Liver (tissue), 9 donors: ENCODE measurements around the gene PHOX2A. TPM values are rescaled to one million over a fixed set of nuclear protein-coding genes. Genes with fewer than 3 reads are reported as not detected.

Experiments
- DNase-seq: peaks from one replicate; pipeline ENCODE4 v3.0.0-alpha.2; 2017; ENCODE audit warnings: low spot score
- H3K27ac ChIP-seq, 2 donors: one replicate each; pipeline ENCODE4 v1.7.0; 2013; ENCODE audit warnings: inconsistent platforms in 2 of 2, low read length in 2 of 2, control low read depth in 1 of 2, low read depth in 1 of 2, mild to moderate bottlenecking in 1 of 2
- H3K27me3 ChIP-seq, 4 donors: one replicate each; pipeline versions ENCODE4 v1.6.1 to v1.7.0; 2013; ENCODE audit warnings: low read length in 3 of 4, inconsistent platforms in 1 of 4, mild to moderate bottlenecking in 1 of 4, moderate library complexity in 1 of 4; ENCODE audit not compliant: control insufficient read depth in 4 of 4, insufficient read depth in 4 of 4
- H3K36me3 ChIP-seq, 4 donors: one replicate each; pipeline versions ENCODE4 v1.6.1 to v1.7.0; 2013; ENCODE audit warnings: low read length in 3 of 4, mild to moderate bottlenecking in 3 of 4, low read depth in 1 of 4, moderate library complexity in 1 of 4; ENCODE audit not compliant: control insufficient read depth in 4 of 4, insufficient read depth in 3 of 4
- H3K4me1 ChIP-seq, 4 donors: one replicate each; pipeline versions ENCODE4 v1.6.1 to v1.7.0; 2013; ENCODE audit warnings: low read length in 3 of 4, mild to moderate bottlenecking in 3 of 4, moderate library complexity in 1 of 4; ENCODE audit not compliant: control insufficient read depth in 4 of 4, insufficient read depth in 4 of 4
- H3K4me3 ChIP-seq, 3 donors: one replicate each; pipeline versions ENCODE4 v1.6.1 to v1.7.0; 2013; ENCODE audit warnings: low read length in 3 of 3, control low read depth in 1 of 3, low read depth in 1 of 3, mild to moderate bottlenecking in 1 of 3
- H3K9ac ChIP-seq, 2 donors: one replicate each; pipeline ENCODE4 v1.7.0; 2013; ENCODE audit warnings: low read length in 2 of 2, mild to moderate bottlenecking in 2 of 2, moderate library complexity in 2 of 2, control low read depth in 1 of 2, low read depth in 1 of 2
- H3K9me3 ChIP-seq, 4 donors: one replicate each; pipeline versions ENCODE4 v1.6.1 to v1.7.0; 2013; ENCODE audit warnings: low read length in 3 of 4; ENCODE audit not compliant: control insufficient read depth in 4 of 4
- EGR1 ChIP-seq, 2 donors: IDR thresholded peaks; 2 replicates each; pipeline ENCODE4 v1.6.1; 2016 to 2018; ENCODE audit warnings: antibody characterized with exemption in 2 of 2, low read depth in 2 of 2
- FOXA1 ChIP-seq: IDR thresholded peaks from 2 replicates; pipeline ENCODE4 v1.6.1; 2016; ENCODE audit warnings: antibody characterized with exemption
- FOXA2 ChIP-seq: IDR thresholded peaks from 2 replicates; pipeline ENCODE4 v1.6.1; 2016; ENCODE audit warnings: antibody characterized with exemption
- GABPA ChIP-seq, 2 donors: IDR thresholded peaks in 1 of 2; conservative IDR thresholded peaks in 1 of 2; 2 replicates each; pipeline ENCODE4 v1.6.1; 2016; ENCODE audit warnings: antibody characterized with exemption in 2 of 2, mild to moderate bottlenecking in 1 of 2, moderate library complexity in 1 of 2
- HNF4A ChIP-seq, 2 donors: conservative IDR thresholded peaks; 2 replicates each; pipeline ENCODE4 v1.6.1; 2016; ENCODE audit warnings: antibody characterized with exemption in 2 of 2, mild to moderate bottlenecking in 2 of 2
- HNF4G ChIP-seq: IDR thresholded peaks from 2 replicates; pipeline ENCODE4 v1.6.1; 2016; ENCODE audit warnings: antibody characterized with exemption
- JUND ChIP-seq, 2 donors: IDR thresholded peaks; 2 replicates each; pipeline ENCODE4 v1.6.1; 2016; ENCODE audit warnings: antibody characterized with exemption in 2 of 2
- NR2F2 ChIP-seq: IDR thresholded peaks from 2 replicates; pipeline ENCODE4 v1.6.1; 2016; ENCODE audit warnings: antibody characterized with exemption
- RAD21 ChIP-seq, 2 donors: IDR thresholded peaks; 2 replicates each; pipeline ENCODE4 v1.6.1; 2016; ENCODE audit warnings: antibody characterized with exemption in 2 of 2, mild to moderate bottlenecking in 2 of 2
- RXRA ChIP-seq, 2 donors: IDR thresholded peaks; 2 replicates each; pipeline ENCODE4 v1.6.1; 2017 to 2018; ENCODE audit warnings: antibody characterized with exemption in 2 of 2, mild to moderate bottlenecking in 1 of 2
- SP1 ChIP-seq: IDR thresholded peaks from 2 replicates; pipeline ENCODE4 v1.6.1; 2018; ENCODE audit warnings: antibody characterized with exemption, mild to moderate bottlenecking
- TAF1 ChIP-seq: conservative IDR thresholded peaks from 2 replicates; pipeline ENCODE4 v1.6.1; 2016; ENCODE audit warnings: antibody characterized with exemption, mild to moderate bottlenecking
- YY1 ChIP-seq: IDR thresholded peaks from 2 replicates; pipeline ENCODE4 v1.6.1; 2016; ENCODE audit warnings: antibody characterized with exemption, mild to moderate bottlenecking
- WGBS: extraction: QIAGEN DNeasy Blood & Tissue Kit; methylation state at CpG from one replicate; pipeline ENCODE4 v1.1.7; 2013; 5-methylcytosine and 5-hydroxymethylcytosine counted together
- polyA plus RNA-seq, 2 donors: library from polyadenylated mRNA; stranded (reverse) in 1 of 2; unstranded in 1 of 2; fragments of 200-250 nt in 1 of 2; fragments of >200 nt in 1 of 2; fragmentation: Nextera tagmentation in 1 of 2; extraction: Ambion mirVana in 1 of 2; gene quantifications; one replicate each; pipeline versions ENCODE4 v1.2.1 to v1.2.3, GENCODE V29; 2013 to 2015
- total RNA-seq, 2 donors: library from RNA; depleted of rRNA; stranded (reverse); fragments of >200 nt; gene quantifications; one replicate each; pipeline ENCODE4 v1.2.3, GENCODE V29; 2014
- TF ChIP-seq, protein P1 (sequence below): IDR thresholded peaks from 2 replicates; pipeline ENCODE4 v1.6.1; 2016; ENCODE audit warnings: antibody characterized with exemption
- TF ChIP-seq, protein P2 (sequence below): IDR thresholded peaks from 2 replicates; pipeline ENCODE4 v1.6.1; 2016; ENCODE audit warnings: antibody characterized with exemption, mild to moderate bottlenecking
- TF ChIP-seq, protein P3 (sequence below): IDR thresholded peaks from 2 replicates; pipeline ENCODE4 v1.6.1; 2016; ENCODE audit warnings: antibody characterized with exemption
- TF ChIP-seq, protein P4 (sequence below): fragments of 150-350 bp; IDR thresholded peaks from 2 replicates; pipeline ENCODE4 v1.5.1; 2017; ENCODE audit warnings: improper control_type of control experiment, low read depth, low read length; ENCODE audit not compliant: missing input control
- TF ChIP-seq, protein P5 (sequence below): IDR thresholded peaks from 2 replicates; pipeline ENCODE4 v1.6.1; 2016; ENCODE audit warnings: antibody characterized with exemption
- donor health status: healthy.
- donor health status: healthy.
- donor health status: healthy.
- donor health status: healthy.
- donor health status: healthy.

Gene PHOX2A
- total and polyA plus RNA-seq, 4 donors, result not detected

DNA sequence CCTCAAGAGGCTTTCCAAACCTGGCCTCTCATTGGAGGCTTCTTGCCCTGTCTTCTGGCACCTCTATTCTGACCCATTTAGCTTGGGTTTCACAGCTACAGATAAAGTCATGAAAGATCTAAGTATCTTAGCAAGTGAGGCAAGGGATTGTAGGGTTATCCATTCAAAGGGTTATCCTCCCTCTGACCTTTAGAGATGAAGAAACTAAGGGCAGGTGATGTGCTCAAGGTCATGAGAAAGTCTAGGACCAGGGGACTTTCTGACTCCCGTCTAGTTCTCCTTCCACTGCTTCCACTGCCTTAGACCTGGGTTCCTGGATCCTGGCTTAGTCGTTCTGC, 7.2 kb downstream of the PHOX2A start:
- Histone ChIP-seq H3K36me3 (peaks cover 9 to 57% (median 25%) of the 10 kb centered on the region in 4 donors), H3K27me3 (peaks cover 0 to 4% (median 0%) of the 10 kb centered on the region in 4 donors), H3K4me3 (no peak overlapping the region), H3K4me1 (peaks cover 6 to 22% (median 16%) of the 10 kb centered on the region in 4 donors), H3K27ac (no peak overlapping the region), H3K9me3 (no peaks in the 10 kb centered on the region), H3K9ac (no peak overlapping the region)
- TF ChIP-seq FOXA1, result no peak
- no peak for TF ChIP-seq SP1
- no peak for TF ChIP-seq HNF4A (conservative IDR thresholded peaks at IDR 0.05)
- no peak for TF ChIP-seq GABPA (IDR thresholded peaks at IDR 0.05 in 1 of 2, conservative IDR thresholded peaks at IDR 0.05 in 1 of 2)
- TF ChIP-seq YY1, result no peak
- no peak for TF ChIP-seq FOXA2
- TF ChIP-seq, protein P1, sequence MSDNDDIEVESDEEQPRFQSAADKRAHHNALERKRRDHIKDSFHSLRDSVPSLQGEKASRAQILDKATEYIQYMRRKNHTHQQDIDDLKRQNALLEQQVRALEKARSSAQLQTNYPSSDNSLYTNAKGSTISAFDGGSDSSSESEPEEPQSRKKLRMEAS, result no peak
- TF ChIP-seq EGR1 (IDR thresholded peaks at IDR 0.05; ENCODE audit: low read depth in 2 of 2), result no peak
- TF ChIP-seq RAD21 (IDR thresholded peaks at IDR 0.05), result no peak
- TF ChIP-seq TAF1, result no peak
- no peak for TF ChIP-seq RXRA (IDR thresholded peaks at IDR 0.05)
- 89% methylated on average over 2 of the region's 2 CpGs for WGBS
- no peak for DNase-seq

DNA sequence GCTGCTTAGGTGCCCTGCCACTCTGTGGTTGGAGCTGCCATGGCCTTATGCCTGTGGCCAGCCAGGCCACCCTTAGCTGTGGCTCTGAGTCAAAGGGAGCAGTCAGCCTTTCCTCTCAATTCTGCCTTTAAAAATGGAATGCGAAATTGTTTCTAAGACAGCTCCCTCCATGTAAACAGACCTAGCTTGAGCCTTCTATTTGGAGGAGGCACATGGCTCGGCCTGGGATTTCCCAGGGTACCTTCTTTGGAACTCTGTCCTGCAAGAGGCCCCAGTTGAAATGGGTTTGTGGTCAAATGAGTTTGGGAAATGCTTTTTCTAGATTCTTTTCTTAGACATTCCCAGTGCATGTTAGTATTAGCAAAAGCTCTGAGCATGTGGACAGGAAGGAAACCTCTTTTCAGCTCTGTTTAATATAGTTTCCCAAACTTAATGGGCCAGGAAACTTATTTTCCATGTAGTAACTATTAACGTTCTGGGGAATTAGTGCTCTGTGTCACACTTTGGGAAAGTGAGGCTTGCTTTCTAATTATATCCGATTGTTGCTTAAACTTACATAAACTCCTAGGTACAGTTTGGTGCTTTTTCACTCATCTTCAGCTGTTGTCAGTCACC, 7.8 kb downstream of the PHOX2A start:
- Histone ChIP-seq H3K9me3 (no peaks in the 10 kb centered on the region), H3K9ac (no peak overlapping the region), H3K4me3 (no peak overlapping the region), H3K27me3 (peaks cover 0 to 4% (median 0%) of the 10 kb centered on the region in 4 donors), H3K4me1 (peaks cover 6 to 22% (median 16%) of the 10 kb centered on the region in 4 donors), H3K27ac (no peak overlapping the region), H3K36me3 (peaks cover 13 to 62% (median 30%) of the 10 kb centered on the region in 4 donors)
- 86% methylated on average over 4 of the region's 4 CpGs for WGBS
- TF ChIP-seq, protein P2, sequence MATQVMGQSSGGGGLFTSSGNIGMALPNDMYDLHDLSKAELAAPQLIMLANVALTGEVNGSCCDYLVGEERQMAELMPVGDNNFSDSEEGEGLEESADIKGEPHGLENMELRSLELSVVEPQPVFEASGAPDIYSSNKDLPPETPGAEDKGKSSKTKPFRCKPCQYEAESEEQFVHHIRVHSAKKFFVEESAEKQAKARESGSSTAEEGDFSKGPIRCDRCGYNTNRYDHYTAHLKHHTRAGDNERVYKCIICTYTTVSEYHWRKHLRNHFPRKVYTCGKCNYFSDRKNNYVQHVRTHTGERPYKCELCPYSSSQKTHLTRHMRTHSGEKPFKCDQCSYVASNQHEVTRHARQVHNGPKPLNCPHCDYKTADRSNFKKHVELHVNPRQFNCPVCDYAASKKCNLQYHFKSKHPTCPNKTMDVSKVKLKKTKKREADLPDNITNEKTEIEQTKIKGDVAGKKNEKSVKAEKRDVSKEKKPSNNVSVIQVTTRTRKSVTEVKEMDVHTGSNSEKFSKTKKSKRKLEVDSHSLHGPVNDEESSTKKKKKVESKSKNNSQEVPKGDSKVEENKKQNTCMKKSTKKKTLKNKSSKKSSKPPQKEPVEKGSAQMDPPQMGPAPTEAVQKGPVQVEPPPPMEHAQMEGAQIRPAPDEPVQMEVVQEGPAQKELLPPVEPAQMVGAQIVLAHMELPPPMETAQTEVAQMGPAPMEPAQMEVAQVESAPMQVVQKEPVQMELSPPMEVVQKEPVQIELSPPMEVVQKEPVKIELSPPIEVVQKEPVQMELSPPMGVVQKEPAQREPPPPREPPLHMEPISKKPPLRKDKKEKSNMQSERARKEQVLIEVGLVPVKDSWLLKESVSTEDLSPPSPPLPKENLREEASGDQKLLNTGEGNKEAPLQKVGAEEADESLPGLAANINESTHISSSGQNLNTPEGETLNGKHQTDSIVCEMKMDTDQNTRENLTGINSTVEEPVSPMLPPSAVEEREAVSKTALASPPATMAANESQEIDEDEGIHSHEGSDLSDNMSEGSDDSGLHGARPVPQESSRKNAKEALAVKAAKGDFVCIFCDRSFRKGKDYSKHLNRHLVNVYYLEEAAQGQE, result no peak
- TF ChIP-seq RXRA (IDR thresholded peaks at IDR 0.05) (no peak), HNF4G (no peak), GABPA (IDR thresholded peaks at IDR 0.05 in 1 of 2, conservative IDR thresholded peaks at IDR 0.05 in 1 of 2) (no peak), SP1 (no peak), FOXA1 (no peak), YY1 (no peak), FOXA2 (no peak), JUND (IDR thresholded peaks at IDR 0.05) (no peak), HNF4A (conservative IDR thresholded peaks at IDR 0.05) (no peak), NR2F2 (no peak), RAD21 (IDR thresholded peaks at IDR 0.05) (no peak), TAF1 (no peak)
- TF ChIP-seq, protein P3, sequence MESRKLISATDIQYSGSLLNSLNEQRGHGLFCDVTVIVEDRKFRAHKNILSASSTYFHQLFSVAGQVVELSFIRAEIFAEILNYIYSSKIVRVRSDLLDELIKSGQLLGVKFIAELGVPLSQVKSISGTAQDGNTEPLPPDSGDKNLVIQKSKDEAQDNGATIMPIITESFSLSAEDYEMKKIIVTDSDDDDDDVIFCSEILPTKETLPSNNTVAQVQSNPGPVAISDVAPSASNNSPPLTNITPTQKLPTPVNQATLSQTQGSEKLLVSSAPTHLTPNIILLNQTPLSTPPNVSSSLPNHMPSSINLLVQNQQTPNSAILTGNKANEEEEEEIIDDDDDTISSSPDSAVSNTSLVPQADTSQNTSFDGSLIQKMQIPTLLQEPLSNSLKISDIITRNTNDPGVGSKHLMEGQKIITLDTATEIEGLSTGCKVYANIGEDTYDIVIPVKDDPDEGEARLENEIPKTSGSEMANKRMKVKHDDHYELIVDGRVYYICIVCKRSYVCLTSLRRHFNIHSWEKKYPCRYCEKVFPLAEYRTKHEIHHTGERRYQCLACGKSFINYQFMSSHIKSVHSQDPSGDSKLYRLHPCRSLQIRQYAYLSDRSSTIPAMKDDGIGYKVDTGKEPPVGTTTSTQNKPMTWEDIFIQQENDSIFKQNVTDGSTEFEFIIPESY, result no peak
- TF ChIP-seq, protein P1, result no peak
- TF ChIP-seq, protein P4, sequence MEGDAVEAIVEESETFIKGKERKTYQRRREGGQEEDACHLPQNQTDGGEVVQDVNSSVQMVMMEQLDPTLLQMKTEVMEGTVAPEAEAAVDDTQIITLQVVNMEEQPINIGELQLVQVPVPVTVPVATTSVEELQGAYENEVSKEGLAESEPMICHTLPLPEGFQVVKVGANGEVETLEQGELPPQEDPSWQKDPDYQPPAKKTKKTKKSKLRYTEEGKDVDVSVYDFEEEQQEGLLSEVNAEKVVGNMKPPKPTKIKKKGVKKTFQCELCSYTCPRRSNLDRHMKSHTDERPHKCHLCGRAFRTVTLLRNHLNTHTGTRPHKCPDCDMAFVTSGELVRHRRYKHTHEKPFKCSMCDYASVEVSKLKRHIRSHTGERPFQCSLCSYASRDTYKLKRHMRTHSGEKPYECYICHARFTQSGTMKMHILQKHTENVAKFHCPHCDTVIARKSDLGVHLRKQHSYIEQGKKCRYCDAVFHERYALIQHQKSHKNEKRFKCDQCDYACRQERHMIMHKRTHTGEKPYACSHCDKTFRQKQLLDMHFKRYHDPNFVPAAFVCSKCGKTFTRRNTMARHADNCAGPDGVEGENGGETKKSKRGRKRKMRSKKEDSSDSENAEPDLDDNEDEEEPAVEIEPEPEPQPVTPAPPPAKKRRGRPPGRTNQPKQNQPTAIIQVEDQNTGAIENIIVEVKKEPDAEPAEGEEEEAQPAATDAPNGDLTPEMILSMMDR, result no peak
- TF ChIP-seq, protein P5, sequence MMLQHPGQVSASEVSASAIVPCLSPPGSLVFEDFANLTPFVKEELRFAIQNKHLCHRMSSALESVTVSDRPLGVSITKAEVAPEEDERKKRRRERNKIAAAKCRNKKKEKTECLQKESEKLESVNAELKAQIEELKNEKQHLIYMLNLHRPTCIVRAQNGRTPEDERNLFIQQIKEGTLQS, result no peak
- no peak for DNase-seq
